ENCODE results near the gene SLC24A4. TPM values are rescaled to one million over a fixed set of nuclear protein-coding genes. Genes with fewer than 3 reads are reported as not detected.

SLC24A4 gene
- total and polyA plus RNA-seq, 3 donors from 2014 or later = 3.6 to 10.6 (median 8.5) TPM

DNA sequence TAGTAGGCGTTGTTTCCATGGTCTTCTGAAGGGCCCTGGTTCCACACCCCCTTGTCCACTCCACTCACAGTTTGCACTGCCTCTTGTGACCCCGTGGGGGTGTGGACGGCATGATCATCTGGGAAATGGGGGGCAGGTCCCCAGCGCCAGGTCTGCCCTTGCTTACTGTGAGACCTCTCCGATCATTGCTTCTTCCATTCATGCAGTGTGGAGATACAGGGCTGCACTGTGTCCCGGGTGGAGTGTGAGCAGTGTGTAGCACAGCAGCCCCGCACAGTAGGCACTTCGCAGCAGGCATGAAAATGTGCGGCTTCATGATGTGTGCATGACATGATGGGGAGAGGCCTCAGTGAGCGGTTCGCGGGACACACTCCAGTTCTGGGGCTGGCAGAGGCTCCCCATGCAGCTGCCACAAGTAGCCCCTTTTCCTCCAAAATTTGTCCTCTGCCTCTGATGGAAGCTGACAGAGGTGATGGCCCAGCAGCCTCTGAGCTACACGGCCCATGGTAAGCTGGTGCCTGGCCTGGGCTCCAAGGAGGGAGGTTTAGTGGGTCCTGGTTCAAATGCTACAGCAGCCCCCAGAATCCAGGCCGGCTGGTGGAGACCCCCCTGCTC lies 205.6 kb downstream of the SLC24A4 start:
- no peak for DNase-seq
- WGBS, 2 donors = 90 to 94% methylated on average over 10 to 13 of the region's 14 CpGs
- Histone ChIP-seq H3K27me3 (no peaks in the 10 kb centered on the region), H3K4me1 (peaks cover 31% of the 10 kb centered on the region), H3K36me3 (ENCODE audit: low read depth, missing control alignments) (no peaks in the 10 kb centered on the region), H3K4me3 (no peak overlapping the region), H3K9me3 (no peaks in the 10 kb centered on the region), H3K27ac (no peak overlapping the region)
- intact Hi-C loops (cut with DNase I; ENCODE audit: low total_unique reads) = no loop called here
- TF ChIP-seq CTCF (IDR thresholded peaks at IDR 0.05) = no peak
- no peak for TF ChIP-seq POLR2A (IDR thresholded peaks at IDR 0.05)

GRCh38 chr14:92529903-92530302 lies 206.9 kb downstream of the SLC24A4 start:
- intact Hi-C loops (cut with DNase I; ENCODE audit: low total_unique reads) = no loop called here
- no peak for TF ChIP-seq CTCF (IDR thresholded peaks at IDR 0.05)
- TF ChIP-seq POLR2A (IDR thresholded peaks at IDR 0.05) = no peak
- no peaks in the 10 kb centered on the region for H3K9me3 ChIP-seq
- WGBS, 2 donors = 70 to 77% methylated on average over 4 of the region's 4 CpGs
- no peaks in the 10 kb centered on the region for H3K27me3 ChIP-seq
- no peaks in the 10 kb centered on the region for H3K36me3 ChIP-seq (ENCODE audit: low read depth, missing control alignments)
- H3K4me3 ChIP-seq = no peak overlapping the region
- DNase-seq = no peak
- peaks cover 26% of the 10 kb centered on the region for H3K4me1 ChIP-seq
- peak overlapping the region in 1 of 2 donors; percentile 59 for H3K27ac ChIP-seq

DNA sequence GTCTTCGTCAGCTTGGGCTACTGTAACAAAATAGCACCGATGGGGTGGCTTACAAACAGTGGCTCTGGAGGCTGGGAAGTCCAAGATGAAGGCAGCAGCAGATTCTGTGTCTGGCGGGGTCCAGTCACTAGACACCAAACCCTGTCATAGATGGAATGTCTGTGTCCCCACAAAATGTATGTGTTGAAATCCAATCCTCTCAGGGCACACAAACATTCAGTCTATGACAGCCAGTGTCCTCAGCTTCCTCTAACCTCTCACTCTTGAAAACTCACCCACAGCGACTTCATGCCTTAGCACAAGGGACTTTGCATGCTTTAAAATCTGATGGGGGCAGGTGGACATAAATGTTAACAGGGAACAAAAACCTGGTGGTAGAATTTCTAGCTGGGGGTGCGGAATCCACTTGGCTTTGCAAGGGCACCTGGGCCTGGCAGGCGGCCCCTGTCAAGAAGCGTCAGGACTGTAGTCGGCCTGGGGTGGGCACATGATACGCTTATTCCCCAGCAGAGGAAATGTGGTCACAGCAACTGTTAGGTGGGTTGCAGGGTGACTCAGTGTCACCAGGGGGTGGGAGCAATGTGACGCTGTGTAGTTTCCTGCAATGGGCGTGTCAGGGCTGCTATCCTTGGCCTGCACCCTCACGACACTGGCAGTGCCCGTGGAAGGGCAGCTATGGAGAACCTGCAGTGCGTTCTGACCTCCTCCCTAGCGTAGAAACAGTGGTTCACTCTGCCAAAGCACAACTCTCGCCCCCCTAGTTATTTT lies 208.3 kb downstream of the SLC24A4 start:
- Histone ChIP-seq H3K36me3 (ENCODE audit: low read depth, missing control alignments) (no peaks in the 10 kb centered on the region), H3K4me3 (no peak overlapping the region), H3K4me1 (peaks cover 28% of the 10 kb centered on the region), H3K9me3 (no peaks in the 10 kb centered on the region), H3K27me3 (no peaks in the 10 kb centered on the region), H3K27ac (peak overlapping the region; percentile 58 to 59)
- intact Hi-C loops (cut with DNase I; ENCODE audit: low total_unique reads) = no loop called here
- no peak for DNase-seq
- TF ChIP-seq POLR2A (IDR thresholded peaks at IDR 0.05) (no peak), CTCF (IDR thresholded peaks at IDR 0.05) (no peak)
- 88 to 90% methylated on average over 14 to 16 of the region's 16 CpGs for WGBS, 2 donors

DNA sequence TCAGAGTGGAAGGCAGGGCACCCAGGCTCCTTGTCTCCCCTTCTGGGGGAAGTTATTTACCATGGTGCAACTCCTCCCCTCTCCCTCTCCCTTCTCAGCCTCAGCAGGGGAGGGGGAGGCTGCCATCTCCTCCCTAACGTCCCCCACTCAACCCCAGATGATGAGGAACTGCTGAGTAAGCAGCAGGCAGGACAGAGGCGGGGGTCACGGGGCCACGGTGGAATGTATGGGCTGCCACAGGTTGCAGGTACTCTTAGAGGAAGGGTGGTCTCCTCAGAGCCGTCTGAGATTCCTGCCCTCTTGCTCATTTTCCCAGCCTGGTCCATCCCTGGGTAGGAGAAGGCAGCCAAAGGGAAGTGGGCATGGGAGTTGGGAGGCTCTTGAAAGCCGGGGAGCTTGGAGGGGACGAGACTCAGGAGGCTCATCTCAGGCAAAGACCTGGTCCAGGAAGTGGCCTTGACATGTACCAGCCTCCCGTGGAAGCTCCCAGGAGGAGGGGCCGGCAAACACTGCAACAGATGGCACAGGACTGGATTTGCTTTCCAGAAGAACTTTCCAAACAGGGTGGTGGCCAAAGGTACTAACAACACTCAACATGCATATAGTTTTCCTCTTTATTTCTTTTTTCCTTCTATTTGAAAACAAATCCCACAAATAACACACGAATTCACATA lies 209.7 kb downstream of the SLC24A4 start:
- peak overlapping the region; percentile 58 to 59 for H3K27ac ChIP-seq
- intact Hi-C loops (cut with DNase I; ENCODE audit: low total_unique reads) = no loop called here
- H3K9me3 ChIP-seq = no peaks in the 10 kb centered on the region
- H3K27me3 ChIP-seq = no peaks in the 10 kb centered on the region
- TF ChIP-seq POLR2A (IDR thresholded peaks at IDR 0.05) = no peak
- no peak for TF ChIP-seq CTCF (IDR thresholded peaks at IDR 0.05)
- H3K4me1 ChIP-seq = peaks cover 29% of the 10 kb centered on the region
- DNase-seq = peak; percentile 77
- no peak overlapping the region for H3K4me3 ChIP-seq
- WGBS, 2 donors = 52 to 56% methylated on average over 6 to 10 of the region's 10 CpGs
- no peaks in the 10 kb centered on the region for H3K36me3 ChIP-seq (ENCODE audit: low read depth, missing control alignments)

Data from testis (tissue), 3 donors.